ENCODE measurements around the gene TXK. TPM values are rescaled to one million over a fixed set of nuclear protein-coding genes. Genes with fewer than 3 reads are reported as not detected.

Gene TXK
- total and polyA plus RNA-seq, 2 of the 13 experiments (the other 11 are each of a cell fraction or from before 2014, with no cell fraction given) = not detected

DNA sequence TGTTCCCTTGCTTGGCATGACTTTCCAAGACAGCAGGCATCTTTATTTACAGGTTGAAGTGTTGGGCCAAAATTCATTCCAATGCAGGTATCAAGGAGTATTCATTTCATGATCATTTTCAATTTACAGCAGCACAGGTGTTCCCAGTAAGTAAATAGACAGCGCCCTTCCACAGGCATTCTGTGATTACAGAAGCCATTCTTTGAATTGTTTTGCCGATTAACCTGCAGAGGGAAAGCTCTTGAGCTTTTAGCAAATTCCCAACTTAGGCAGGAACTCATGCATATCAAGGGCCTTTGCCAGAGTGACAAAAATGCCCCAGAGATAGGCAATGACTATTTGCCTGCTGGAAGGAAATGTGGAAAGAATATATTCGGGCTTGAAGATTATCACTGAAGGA, 6.8 kb downstream of the TXK start (continued):
- TF ChIP-seq, protein P1, sequence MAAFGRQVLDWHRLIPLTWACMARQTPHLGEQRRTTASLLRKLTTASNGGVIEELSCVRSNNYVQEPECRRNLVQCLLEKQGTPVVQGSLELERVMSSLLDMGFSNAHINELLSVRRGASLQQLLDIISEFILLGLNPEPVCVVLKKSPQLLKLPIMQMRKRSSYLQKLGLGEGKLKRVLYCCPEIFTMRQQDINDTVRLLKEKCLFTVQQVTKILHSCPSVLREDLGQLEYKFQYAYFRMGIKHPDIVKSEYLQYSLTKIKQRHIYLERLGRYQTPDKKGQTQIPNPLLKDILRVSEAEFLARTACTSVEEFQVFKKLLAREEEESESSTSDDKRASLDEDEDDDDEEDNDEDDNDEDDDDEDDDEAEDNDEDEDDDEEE (CRISPR knock-in tag; IDR thresholded peaks at IDR 0.05) = no peak
- TF ChIP-seq JARID2 (CRISPR knock-in tag; IDR thresholded peaks at IDR 0.05; ENCODE audit: insufficient replicate concordance) (no peak), ZNF253 (CRISPR knock-in tag; IDR thresholded peaks at IDR 0.05; ENCODE audit: borderline replicate concordance) (no peak)

DNA sequence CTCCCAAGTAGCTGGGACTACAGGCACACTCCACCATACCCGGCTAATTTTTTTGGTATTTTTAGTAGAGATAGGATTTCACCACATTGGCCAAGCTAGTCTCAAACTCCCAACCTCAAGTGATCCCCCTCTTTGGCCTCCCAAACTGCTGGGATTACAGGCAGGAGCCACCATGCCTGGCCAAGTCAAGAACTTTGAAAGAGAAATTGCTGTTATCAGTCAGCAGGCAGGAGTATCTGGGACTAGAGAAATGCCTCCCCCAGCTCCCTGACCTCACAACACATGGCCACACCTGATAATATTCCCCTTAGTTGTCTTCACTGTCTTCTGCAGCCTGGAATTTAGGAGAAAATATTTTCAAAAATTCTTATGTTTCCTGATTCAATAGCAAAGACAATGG, 7.4 kb downstream of the TXK start:
- Histone ChIP-seq H4K20me1 (ENCODE audit: insufficient read depth, low read length) (no peaks in the 10 kb centered on the region), H3K27me3 (ENCODE audit: control insufficient read depth in 1 of 2, insufficient read depth in 2 of 2, low read length in 2 of 2) (no peaks in the 10 kb centered on the region), H3K9me3 (ENCODE audit: low read length) (no peaks in the 10 kb centered on the region), H3K27ac (ENCODE audit: extremely low read length, insufficient read depth, low read length) (no peak overlapping the region), H3K36me3 (replicated peaks in 1 of 2; ENCODE audit: control insufficient read depth in 1 of 2, insufficient read depth in 2 of 2, low read length in 2 of 2) (no peaks in the 10 kb centered on the region), H3K79me2 (ENCODE audit: insufficient read depth, low read length) (no peaks in the 10 kb centered on the region), H3K4me1 (ENCODE audit: insufficient read depth, low read length) (no peaks in the 10 kb centered on the region), H3K4me3 (replicated peaks in 1 of 3; ENCODE audit: insufficient read depth in 1 of 3, low read depth in 2 of 3, low read length in 3 of 3) (no peak overlapping the region), H3K9ac (ENCODE audit: insufficient read depth, low read depth, low read length) (no peak overlapping the region), H2AFZ (ENCODE audit: low read length) (no peak overlapping the region), H3K4me2 (ENCODE audit: low read depth, low read length) (no peak overlapping the region)
- TF ChIP-seq, protein P2, sequence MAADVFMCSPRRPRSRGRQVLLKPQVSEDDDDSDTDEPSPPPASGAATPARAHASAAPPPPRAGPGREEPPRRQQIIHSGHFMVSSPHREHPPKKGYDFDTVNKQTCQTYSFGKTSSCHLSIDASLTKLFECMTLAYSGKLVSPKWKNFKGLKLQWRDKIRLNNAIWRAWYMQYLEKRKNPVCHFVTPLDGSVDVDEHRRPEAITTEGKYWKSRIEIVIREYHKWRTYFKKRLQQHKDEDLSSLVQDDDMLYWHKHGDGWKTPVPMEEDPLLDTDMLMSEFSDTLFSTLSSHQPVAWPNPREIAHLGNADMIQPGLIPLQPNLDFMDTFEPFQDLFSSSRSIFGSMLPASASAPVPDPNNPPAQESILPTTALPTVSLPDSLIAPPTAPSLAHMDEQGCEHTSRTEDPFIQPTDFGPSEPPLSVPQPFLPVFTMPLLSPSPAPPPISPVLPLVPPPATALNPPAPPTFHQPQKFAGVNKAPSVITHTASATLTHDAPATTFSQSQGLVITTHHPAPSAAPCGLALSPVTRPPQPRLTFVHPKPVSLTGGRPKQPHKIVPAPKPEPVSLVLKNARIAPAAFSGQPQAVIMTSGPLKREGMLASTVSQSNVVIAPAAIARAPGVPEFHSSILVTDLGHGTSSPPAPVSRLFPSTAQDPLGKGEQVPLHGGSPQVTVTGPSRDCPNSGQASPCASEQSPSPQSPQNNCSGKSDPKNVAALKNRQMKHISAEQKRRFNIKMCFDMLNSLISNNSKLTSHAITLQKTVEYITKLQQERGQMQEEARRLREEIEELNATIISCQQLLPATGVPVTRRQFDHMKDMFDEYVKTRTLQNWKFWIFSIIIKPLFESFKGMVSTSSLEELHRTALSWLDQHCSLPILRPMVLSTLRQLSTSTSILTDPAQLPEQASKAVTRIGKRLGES (CRISPR knock-in tag; IDR thresholded peaks at IDR 0.05; ENCODE audit: borderline replicate concordance) = no peak
- ChIA-PET POLR2A (no interaction called here), CTCF (ENCODE audit: low intra/inter-chr PET ratio, low total read pairs) (no interaction called here)
- WGBS (ENCODE audit: low lambda C conversion rate) = 0% methylated on average over 1 of the region's 1 CpG
- BruUV-seq (replicated peaks) = no TSS peak
- in situ Hi-C loops (cut with HindIII; ENCODE audit: extremely low pct_ligation_motif_present, low pct_unique_long_range_greater_than_20kb) (no loop called here), intact Hi-C loops (cut with micrococcal nuclease; ENCODE audit: unreplicated experiment) (loop anchor here (1.0 to 2.0 kb wide), 4 partner anchors 14 to 424 kb away; no protein-coding TSS in a partner anchor)
- DNase-seq (ENCODE audit: low spot score) (no peak), ATAC-seq (no peak), FAIRE-seq (no peak)

Data from HepG2 (cell line).